NB4 (cell line): ENCODE results near the gene MAPK4.

Source experiments
- CTCF ChIP-seq: IDR thresholded peaks from one replicate; pipeline ENCODE4 v1.5.1; 2012; ENCODE audit warnings: low read depth, low read length
- MYC ChIP-seq: IDR thresholded peaks from 2 replicates; pipeline ENCODE4 v1.6.1; 2011; ENCODE audit warnings: low read depth, low read length

- TF ChIP-seq CTCF (no peak), MYC (no peak)
These were observed 35.1 kb downstream of the MAPK4 start for GRCh38 chr18:50594942-50595341.
